Left ventricle myocardium inferior (tissue), 1 donor: ENCODE results near the gene LHFPL3. TPM values are rescaled to one million over a fixed set of nuclear protein-coding genes. Genes with fewer than 3 reads are reported as not detected.

Experiments used
- DNase-seq: peaks from one replicate; pipeline ENCODE4 v3.0.0-alpha.2; 2020
- H3K27ac ChIP-seq: fragments of 200-600 bp; replicated peaks from 2 replicates; pipeline ENCODE4 v1.8.0; 2021
- H3K27me3 ChIP-seq: fragments of 200-600 bp; 2 replicates; pipeline ENCODE4 v1.8.0; 2021; ENCODE audit warnings: low read depth
- H3K36me3 ChIP-seq: fragments of 200-600 bp; 2 replicates; pipeline ENCODE4 v1.8.0; 2021
- H3K4me1 ChIP-seq: fragments of 200-600 bp; 2 replicates; pipeline ENCODE4 v1.8.0; 2021
- H3K4me3 ChIP-seq: fragments of 200-600 bp; 2 replicates; pipeline ENCODE4 v1.8.0; 2021; ENCODE audit warnings: mild to moderate bottlenecking, moderate library complexity
- H3K9me3 ChIP-seq: fragments of 200-600 bp; replicated peaks from 2 replicates; pipeline ENCODE4 v1.8.0; 2021
- intact Hi-C: fragments of 100-400 bp; cut with micrococcal nuclease; formaldehyde crosslinking; loops from one replicate; pipeline ENCODE4 v1.11.0; 2022
- total RNA-seq: library from RNA; stranded (reverse); fragmentation: NEBNext Ultra II Directional; extraction: Animal tissue kit (Norgen Biotek cat#: 25700); gene quantifications from one replicate; pipeline ENCODE4 v1.2.1, GENCODE V29; 2021
- TF ChIP-seq, protein P1 (sequence below): fragments of 200-600 bp; IDR thresholded peaks from 2 replicates; pipeline ENCODE4 v1.8.0; 2021; ENCODE audit warnings: antibody characterized with exemption, mild to moderate bottlenecking, borderline replicate concordance
- donor health status: DM: no; HTN: yes; CAD: no; lungs with severe emphysema.

LHFPL3 gene
- total RNA-seq, 1 donor from 2014 or later: not detected

DNA sequence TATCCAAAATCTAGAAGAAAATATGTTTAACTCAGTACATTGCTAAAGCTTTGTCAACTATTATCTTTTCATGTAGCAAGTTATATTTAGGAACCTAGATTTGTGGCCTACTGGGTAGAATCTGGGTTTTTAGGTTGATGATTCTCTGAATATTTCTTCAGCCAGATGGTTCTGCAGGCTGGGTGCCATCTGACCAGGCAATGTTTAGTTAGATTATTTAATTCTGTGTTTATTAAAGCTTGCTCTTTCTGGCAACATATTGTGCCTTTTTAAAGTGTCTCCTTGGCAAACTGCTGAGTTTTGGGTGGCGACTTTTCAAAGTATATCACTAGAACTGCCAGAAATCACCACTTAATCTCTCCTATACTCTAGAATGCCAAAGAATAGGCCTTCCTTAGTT, 114.1 kb downstream of the LHFPL3 start:
- H3K4me3 ChIP-seq: no peak overlapping the region
- no peak overlapping the region for H3K27ac ChIP-seq
- DNase-seq: no peak
- TF ChIP-seq, protein P1, sequence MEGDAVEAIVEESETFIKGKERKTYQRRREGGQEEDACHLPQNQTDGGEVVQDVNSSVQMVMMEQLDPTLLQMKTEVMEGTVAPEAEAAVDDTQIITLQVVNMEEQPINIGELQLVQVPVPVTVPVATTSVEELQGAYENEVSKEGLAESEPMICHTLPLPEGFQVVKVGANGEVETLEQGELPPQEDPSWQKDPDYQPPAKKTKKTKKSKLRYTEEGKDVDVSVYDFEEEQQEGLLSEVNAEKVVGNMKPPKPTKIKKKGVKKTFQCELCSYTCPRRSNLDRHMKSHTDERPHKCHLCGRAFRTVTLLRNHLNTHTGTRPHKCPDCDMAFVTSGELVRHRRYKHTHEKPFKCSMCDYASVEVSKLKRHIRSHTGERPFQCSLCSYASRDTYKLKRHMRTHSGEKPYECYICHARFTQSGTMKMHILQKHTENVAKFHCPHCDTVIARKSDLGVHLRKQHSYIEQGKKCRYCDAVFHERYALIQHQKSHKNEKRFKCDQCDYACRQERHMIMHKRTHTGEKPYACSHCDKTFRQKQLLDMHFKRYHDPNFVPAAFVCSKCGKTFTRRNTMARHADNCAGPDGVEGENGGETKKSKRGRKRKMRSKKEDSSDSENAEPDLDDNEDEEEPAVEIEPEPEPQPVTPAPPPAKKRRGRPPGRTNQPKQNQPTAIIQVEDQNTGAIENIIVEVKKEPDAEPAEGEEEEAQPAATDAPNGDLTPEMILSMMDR: no peak
- no peaks in the 10 kb centered on the region for H3K4me1 ChIP-seq
- no peaks in the 10 kb centered on the region for H3K27me3 ChIP-seq
- no peaks in the 10 kb centered on the region for H3K36me3 ChIP-seq
- peaks cover 10% of the 10 kb centered on the region for H3K9me3 ChIP-seq
- intact Hi-C loops: no loop called here

DNA sequence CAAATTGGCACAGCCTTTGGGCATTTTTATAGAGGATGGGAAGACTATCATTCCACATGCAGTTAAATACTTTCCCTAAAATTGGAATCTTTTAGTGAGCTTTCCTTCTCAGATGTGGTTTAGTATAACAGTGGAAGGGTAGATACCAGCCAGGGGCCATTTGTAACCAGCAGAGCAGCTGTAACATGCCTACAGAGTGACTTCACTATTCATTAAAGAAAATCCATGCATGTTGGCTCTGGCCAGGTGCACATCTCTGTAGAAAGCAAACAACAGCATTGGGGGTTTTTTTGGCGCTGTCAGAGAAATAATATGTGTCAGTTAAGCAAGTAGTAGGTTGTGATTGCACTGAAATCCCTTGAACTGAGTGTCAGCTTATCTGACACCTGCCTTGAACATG, 115.6 kb downstream of the LHFPL3 start:
- intact Hi-C loops: no loop called here

DNA sequence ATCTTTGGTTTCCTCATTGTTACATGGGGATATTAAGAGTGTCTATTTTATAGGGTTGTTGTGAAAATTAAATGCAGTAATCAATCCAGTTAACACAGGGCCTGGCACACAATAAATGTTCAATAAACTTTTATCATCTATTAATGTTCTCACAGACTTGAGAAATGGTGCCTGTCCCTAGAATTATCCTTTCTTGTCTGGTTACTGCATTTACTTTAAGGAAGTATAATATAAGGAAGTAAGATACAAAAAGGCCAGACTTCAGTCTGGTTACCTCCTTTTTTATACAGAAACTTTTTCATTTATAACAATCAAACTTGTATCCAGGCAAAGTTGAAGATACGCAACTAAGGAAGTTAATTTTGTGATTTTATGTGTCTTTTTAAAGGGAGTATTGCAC, 117.0 kb downstream of the LHFPL3 start:
- TF ChIP-seq, protein P1: no peak
- no peaks in the 10 kb centered on the region for H3K36me3 ChIP-seq
- no peaks in the 10 kb centered on the region for H3K4me1 ChIP-seq
- no peak overlapping the region for H3K27ac ChIP-seq
- no peaks in the 10 kb centered on the region for H3K27me3 ChIP-seq
- DNase-seq: no peak
- H3K9me3 ChIP-seq: no peaks in the 10 kb centered on the region
- intact Hi-C loops: no loop called here
- no peak overlapping the region for H3K4me3 ChIP-seq

More for the DNA sequence above, 115.6 kb downstream of the LHFPL3 start:
- H3K27ac ChIP-seq: no peak overlapping the region
- H3K27me3 ChIP-seq: no peaks in the 10 kb centered on the region
- TF ChIP-seq, protein P1: no peak
- H3K4me1 ChIP-seq: no peaks in the 10 kb centered on the region
- H3K36me3 ChIP-seq: no peaks in the 10 kb centered on the region
- peaks cover 4% of the 10 kb centered on the region for H3K9me3 ChIP-seq
- DNase-seq: no peak
- no peak overlapping the region for H3K4me3 ChIP-seq

DNA sequence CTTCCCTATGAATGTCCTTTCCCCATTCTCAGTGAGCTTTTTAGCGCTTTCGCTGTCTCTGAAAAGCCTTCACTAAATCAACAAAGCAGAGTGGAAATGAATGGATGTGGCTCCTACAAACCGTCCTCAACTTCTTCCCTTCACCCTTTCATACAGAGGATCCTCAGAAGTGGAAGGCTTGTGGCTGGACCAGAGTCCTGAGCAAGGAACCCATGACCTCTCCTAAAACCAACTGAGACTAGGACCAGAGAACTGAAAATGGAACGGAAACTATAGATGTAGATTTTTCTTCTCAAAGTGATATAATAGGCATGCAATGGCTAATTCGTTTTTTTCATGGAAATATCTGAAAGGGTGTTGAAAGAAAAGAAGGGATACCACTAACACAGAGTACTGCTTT, 122.5 kb downstream of the LHFPL3 start:
- Histone ChIP-seq H3K4me1 (no peaks in the 10 kb centered on the region), H3K27ac (no peak overlapping the region), H3K9me3 (peaks cover 11% of the 10 kb centered on the region), H3K27me3 (no peaks in the 10 kb centered on the region), H3K4me3 (no peak overlapping the region), H3K36me3 (no peaks in the 10 kb centered on the region)
- DNase-seq: no peak
- intact Hi-C loops: no loop called here
- TF ChIP-seq, protein P1: no peak

DNA sequence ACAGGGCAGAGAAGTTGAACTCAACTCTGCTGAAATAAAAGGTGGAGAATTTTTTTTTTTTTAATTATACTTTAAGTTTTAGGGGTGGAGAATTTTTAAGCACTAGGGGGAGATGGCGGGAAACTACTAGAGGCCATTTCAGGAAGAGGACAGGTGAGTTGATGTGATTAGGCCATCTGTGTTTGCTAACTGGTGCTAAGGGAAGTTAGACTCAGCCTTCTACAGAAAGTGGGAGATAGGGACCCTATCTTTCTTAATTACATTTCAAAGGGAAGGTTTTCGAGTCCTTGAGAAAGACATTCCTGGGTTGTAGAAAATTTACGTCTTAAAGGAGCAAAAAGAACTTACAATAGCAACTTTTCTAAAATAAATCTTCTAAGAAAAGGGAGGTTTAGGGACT, 124.8 kb downstream of the LHFPL3 start:
- Histone ChIP-seq H3K4me1 (no peaks in the 10 kb centered on the region), H3K27me3 (no peaks in the 10 kb centered on the region), H3K27ac (no peak overlapping the region), H3K36me3 (no peaks in the 10 kb centered on the region), H3K9me3 (peaks cover 11% of the 10 kb centered on the region), H3K4me3 (no peak overlapping the region)
- no peak for DNase-seq
- TF ChIP-seq, protein P1: no peak
- intact Hi-C loops: no loop called here

DNA sequence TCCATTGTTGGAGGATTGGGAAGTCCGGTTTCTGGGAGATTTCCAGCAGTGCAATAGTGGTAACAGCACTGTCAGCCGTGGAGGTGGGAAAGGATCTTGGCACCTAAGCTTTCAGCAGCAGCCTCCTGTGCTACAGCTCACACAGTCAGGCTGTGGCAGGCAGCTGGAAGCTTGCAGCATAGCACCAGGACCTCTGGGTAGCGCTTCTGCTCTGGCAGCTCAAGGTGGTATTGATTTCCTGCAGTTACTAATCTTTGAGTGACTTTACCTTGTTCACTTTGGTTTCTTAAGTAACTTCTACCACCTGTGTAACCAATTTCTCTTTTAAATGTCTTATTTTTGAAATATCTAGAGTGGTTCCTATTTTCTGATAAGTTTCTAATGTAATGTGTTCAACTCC, 130.5 kb downstream of the LHFPL3 start:
- Histone ChIP-seq H3K4me1 (no peaks in the 10 kb centered on the region), H3K27me3 (no peaks in the 10 kb centered on the region), H3K4me3 (no peak overlapping the region), H3K36me3 (no peaks in the 10 kb centered on the region), H3K27ac (no peak overlapping the region), H3K9me3 (peaks cover 35% of the 10 kb centered on the region)
- no peak for DNase-seq
- TF ChIP-seq, protein P1: no peak
- intact Hi-C loops: no loop called here
